ENCODE data around the gene PRH2.

GRCh38 chr12:10952645-10953044, 23.6 kb downstream of the PRH2 start:
- TF ChIP-seq ELF4 (IDR thresholded peaks at IDR 0.05) (no peak), SP1 (IDR thresholded peaks at IDR 0.05) (no peak), BHLHE40 (IDR thresholded peaks at IDR 0.05; ENCODE audit: borderline replicate concordance) (no peak), TARDBP (IDR thresholded peaks at IDR 0.05) (no peak), ZNF384 (IDR thresholded peaks at IDR 0.05) (no peak), NFRKB (IDR thresholded peaks at IDR 0.05) (no peak), FOXK2 (IDR thresholded peaks at IDR 0.05) (no peak), HDGF (IDR thresholded peaks at IDR 0.05; ENCODE audit: borderline replicate concordance) (no peak), FOXM1 (IDR thresholded peaks at IDR 0.05; ENCODE audit: borderline replicate concordance) (no peak), L3MBTL2 (conservative IDR thresholded peaks at IDR 0.05) (no peak)
